DMS 273 (cell line): ENCODE data around the gene MYOG.

ENCODE experiments used
- DNase-seq: peaks from one replicate; lab custom pipeline; 2025; ENCODE audit not compliant: unreplicated experiment; lab: John Stamatoyannopoulos, UW

Gene MYOG

DNA sequence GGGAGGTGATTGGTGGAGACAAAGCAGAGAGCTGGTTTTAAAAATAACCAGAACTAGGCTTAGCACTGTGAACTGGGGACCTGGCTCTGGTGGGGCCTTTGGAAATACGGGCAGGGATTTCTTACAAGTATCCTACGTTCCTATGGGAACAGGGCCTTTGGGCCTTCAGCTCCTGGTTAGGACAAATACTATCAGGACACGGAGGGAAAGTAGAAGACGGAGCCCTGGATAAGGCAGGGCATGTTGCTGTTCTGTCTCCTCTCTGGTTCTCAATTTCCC, 5.3 kb upstream of the MYOG start:
- DNase-seq: peak; percentile 36

- DNase-seq: no peak
Observed at GRCh38 chr1:203090421-203091198, 4.8 kb upstream of the MYOG start.

DNA sequence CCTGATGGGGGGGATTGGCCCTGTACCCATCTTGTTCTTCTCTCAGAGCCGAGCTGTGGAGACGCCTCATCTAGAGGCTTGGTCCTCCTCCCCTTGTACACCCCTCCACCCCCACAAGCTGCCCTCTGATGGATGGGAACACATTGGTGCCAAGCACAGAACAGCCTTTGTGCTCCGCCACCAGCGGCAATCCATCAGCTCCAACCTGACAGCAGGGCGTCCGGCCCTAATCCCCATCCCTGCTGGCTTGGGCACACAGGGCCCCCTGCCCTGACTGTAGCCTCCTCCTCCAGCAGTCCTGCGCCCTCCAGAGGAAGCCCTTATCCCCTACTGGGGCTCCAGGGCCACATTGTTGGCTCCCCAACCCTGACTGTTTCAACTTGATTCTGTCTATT, 3.8 kb upstream of the MYOG start:
- DNase-seq: peak; percentile 41

DNA sequence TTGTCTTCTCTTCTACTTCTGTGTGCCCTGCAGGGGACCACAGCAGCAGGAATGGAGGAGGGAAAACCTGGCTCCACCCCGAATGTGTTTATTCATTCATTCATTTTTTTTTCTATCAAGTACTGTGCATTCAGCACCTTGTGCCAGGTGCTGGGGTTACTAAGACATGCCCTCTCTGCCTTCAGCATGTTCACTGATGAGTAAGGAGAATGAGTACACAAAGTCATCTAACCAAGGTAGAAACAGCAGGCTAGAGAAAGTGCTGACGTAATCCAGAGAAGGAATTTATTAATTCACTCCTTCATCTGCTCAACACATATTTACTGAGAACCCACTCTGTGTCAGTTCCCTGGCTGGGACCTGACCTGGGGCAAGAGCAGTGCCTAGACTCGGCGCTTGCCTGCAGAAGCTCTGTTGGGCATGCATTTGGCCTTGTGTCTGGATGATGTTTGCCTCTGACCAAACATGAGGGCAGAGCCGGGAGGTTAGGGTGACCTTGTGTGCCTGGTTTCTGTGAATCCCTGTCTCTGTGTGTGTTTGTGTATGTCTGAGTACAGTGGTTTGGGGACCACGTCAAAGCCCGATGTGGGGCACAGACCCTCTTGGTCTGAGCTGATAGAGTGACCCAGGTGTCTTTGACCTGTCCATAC, 3.3 kb upstream of the MYOG start:
- peak; percentile 22 for DNase-seq

- DNase-seq: no peak
Observed at GRCh38 chr1:203088441-203088840, 2.6 kb upstream of the MYOG start.

DNA sequence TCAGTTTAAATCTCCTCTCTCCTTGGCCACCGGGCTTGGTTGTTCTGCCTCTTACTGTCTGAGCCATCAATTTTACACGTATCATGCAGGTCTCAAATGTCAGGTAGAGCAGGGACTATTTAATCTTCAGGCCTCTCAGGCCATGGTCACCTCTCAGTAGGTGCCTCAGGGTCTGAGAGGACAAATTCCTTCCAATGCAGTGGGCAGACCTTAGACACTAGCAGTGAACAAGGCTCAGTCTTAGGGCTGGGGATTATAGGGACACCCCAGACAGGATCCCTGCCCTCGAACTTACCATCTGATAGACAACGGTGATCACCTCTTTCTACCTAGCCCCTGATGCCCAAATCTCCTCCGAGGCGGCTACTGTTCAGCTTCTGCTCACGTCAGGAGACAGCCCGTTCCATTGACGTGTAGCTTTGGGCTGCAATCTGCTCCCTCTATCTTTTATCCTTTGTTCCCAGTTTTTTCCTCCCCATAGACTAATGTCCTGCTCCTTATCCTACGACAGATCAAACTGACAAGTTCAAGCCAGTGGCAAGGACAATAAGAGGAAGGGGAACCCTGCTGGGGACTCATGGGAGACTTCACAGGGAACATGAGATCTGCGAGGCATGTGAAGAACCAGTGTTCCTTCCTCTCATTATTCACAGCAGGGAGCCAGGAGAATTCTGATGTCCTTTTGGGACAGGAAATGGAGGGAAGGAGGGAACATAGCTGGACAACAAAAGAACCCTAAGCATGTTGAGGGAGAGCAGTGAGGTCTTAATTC, 1.4 kb upstream of the MYOG start:
- DNase-seq: no peak

DNA sequence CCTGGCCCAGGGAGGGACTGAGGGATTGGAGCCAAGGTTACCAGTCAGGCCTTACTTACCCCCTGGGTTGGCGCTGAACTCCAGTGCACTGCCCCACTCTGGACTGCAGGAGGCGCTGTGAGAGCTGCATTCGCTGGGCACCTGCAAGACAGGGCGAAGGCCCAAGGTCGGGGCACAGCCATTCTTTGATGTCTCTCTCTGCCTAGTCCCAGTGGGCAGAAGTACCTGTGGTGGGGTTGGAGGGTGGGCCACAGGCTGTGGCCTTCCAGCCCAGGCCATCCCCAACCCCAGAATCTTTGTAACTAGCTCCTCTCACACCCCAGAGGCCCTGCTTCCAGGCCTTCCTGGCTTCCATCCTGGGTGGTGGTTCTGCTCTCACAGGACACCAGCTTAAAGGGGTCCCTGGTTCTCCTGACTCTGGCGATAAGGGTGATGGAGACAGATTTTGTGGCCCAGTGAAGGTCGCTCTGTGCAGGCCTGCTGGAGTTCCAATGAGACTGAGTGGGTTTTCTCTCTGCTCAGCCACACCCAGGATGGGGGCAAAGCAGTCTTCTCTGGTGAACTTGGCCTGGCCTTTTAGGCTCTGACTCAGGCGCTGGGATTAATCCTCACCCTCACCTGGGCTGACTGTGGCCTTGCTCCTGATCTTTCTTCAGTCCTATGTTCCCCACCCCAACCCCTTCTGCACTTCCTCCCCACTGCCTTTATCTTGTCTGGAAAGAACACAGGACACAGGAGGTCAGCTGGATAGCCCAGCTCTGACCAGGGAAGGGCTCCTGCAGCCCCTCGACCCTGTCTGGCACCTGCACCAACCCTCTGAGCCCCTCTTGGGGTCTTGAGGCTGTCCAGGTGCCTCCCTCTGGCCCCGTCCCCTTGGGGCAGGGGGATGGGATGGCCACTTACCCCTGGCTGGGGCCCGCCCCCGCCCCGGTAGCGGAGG, 954 bp downstream of the MYOG start:
- DNase-seq: peak; percentile 67

GRCh38 chr1:203083463-203083921, 2.3 kb downstream of the MYOG start:
- DNase-seq: peak; percentile 30

- DNase-seq: no peak
Observed at GRCh38 chr1:203082571-203083462, 3.0 kb downstream of the MYOG start.

DNA sequence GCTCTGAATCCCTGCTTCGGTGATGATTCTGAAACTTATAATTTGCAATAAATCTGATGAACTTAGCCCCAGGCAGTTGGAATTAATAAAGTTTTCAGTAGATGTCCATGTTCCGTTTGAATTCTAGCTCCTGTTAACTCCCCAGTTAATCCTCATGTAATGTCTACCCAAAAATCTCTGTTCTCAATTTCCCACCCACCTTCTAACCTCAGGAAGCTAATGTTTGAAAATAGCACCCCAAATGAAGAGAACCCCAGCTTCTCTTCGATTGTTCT, 3.6 kb downstream of the MYOG start:
- DNase-seq: no peak

DNA sequence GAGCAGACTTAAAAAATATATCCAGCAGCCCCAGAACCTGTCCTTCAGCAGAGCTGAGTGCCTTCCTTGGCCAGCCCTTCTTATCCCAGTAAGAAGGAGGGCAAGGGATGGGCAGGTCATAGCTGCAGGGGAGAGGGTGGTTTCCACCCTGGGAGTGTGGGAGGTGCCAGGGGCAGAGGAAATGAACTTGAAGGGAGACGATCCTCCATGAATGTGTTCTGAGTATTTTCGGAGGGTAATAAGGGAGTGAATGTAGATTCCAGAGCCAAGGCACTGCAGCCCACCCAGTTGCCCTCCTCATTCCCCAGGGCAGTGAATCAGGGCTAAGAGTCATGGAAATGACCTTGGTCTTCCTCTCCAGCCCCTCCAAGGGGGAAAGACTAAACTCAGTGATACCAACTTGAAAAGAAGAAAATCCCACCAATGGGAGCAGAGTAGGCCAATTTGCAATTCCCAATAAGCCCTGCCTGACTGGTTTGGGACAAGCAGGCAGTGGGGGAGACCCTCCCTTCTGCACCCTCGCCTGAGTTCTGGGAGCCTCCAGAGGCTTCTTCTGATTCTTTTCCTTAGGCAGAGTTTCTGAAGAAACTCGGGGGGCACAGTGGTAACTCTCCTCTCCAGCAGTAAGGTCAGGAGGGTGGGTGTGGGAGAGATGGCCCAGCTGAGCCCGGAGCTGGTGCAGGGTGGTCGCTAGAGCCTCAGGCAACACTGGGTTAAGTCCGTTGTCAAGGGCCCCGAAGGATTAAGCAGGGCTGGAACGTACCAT, 4.2 kb downstream of the MYOG start:
- DNase-seq: no peak

DNA sequence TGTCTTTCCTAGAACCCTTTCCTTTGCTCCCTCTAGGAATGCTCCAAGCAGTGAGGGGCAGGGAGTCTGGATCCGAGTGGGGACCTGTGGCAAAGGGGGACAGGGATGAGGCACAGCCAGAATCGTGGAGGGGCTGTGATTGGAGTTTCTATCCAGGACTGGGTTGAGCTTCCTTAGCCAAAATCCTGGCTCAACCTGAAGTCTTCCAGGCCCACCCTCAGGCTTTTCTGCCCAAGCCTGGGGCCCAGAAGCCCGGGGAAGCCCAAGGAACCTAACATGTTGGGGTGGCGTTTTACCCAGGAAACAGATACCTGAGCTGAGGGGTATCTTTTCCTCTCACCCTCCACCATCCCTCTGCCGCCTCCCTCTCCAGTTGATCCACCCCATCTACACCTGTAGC, 5.4 kb downstream of the MYOG start:
- DNase-seq: no peak

DNA sequence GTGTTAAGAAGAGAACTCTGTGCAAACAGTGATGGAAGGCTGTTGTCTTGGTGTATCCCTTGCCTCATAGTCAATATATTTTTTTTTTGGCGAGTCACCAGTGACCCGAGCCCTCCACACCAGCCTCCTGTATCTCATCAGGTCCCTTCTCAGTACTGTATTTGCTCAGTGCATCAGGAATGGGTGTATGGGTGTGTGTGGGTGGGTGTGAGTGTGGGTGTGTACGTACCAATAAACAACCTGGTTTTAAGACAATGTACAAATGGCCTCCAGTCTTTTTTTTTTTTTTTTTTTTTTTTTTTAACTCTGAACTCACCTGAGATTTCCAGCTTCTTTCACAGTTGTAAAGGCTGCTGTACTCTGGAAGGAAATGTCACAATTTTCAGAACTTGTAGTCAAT, 7.3 kb downstream of the MYOG start:
- no peak for DNase-seq

DNA sequence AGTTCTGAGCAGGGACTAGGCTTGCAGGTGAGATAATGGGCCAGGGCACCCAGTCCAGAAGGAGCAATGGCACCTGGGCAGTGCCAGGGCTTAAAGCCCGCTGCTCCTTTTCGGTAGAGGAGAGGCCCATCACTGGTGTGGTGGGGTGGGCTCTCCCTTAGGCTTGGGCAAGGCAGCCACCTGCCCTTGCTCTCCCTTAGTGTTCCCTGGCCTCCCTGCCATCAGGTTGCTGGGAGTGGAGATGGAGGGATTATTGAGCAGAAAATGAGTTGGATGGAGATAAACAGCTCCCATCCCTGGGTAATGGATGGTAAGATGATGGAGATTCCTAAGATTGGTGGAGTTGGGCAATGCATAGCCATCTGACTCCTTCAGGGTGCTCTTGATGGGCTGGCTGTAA, 7.9 kb downstream of the MYOG start:
- no peak for DNase-seq

DNA sequence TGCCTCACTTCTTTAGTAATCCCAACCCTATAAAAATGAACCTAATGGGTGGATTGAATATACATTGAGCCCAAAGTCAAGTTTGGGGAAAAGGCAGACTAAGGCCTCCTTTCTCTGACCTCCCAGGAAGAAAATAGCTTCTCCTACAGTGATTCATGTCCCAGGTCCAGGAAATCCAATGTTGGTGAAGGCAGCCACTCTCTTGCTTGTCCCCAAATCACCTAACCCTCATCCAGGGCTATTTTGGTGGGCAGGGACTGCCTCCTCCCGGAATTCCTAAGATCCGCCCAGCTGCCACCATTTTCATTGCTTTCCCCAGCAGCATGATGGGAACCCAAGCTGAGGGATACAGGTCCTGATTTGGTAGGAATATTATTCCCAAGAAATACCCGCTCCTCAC, 8.4 kb downstream of the MYOG start:
- no peak for DNase-seq

GRCh38 chr1:203076031-203076511, 9.7 kb downstream of the MYOG start:
- DNase-seq: no peak

GRCh38 chr1:203075236-203076030, 10.4 kb downstream of the MYOG start:
- no peak for DNase-seq

GRCh38 chr1:203074610-203075009, 11.2 kb downstream of the MYOG start:
- DNase-seq: no peak

GRCh38 chr1:203073469-203073868, 12.3 kb downstream of the MYOG start:
- DNase-seq: no peak
